ENCODE measurements around the gene RALGPS1. TPM values are rescaled to one million over a fixed set of nuclear protein-coding genes. Genes with fewer than 3 reads are reported as not detected.

The RALGPS1 gene
- total RNA-seq, 1 donor from 2014 or later: 15.2 TPM

DNA sequence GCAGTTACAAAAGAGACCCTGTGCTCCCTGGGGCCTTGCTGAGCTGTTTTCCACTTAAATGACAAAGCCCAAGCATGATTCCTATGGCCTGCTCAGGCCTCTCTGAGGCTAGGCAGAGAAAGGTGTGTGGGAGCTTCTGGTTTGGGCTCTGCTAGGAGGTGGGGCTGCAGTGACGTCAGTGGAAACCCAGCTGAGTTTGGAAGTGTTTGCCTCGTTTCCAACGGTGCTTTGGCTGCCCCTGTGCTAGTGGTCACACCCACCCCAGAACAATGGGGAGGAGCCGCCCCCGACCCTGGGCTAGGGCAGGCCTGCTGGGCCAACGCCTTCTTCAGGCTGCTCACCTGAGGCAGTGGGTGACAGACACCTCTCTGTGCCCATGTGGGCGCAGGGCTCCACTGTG is 197.5 kb downstream of the RALGPS1 start:
- H3K36me3 ChIP-seq: peaks cover 0 to 10% of the 10 kb centered on the region in 2 donors
- no peak for DNase-seq (ENCODE audit: extremely low spot score in 2 of 2)

DNA sequence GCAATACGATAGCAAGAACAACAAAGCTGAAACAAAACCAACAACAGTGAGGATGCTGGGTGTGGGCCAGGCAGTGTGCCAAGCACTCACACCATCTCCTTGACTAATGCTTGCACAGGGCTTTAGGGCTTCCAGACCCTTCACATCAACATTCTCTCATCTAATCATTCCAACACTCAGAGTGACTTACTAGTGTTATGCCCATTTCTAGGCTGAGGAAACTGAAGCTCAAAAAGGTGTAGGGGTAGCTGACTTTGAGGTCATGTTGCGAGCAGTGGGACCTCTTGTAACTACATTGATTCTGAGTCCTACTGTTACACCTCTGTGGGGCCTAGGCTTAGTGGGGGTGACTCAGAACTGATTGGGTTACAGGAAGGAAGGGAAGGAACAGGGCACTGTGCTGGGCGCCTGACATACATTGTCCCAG is 198.2 kb downstream of the RALGPS1 start:
- Histone ChIP-seq H3K27ac (peak overlapping the region; percentile 72), H3K4me1 (peaks cover 77% of the 10 kb centered on the region)
- DNase-seq (ENCODE audit: extremely low spot score in 2 of 2): no peak

More for the DNA sequence above, 197.5 kb downstream of the RALGPS1 start:
- no peak overlapping the region for H3K4me3 ChIP-seq
- H3K27ac ChIP-seq: peak overlapping the region; percentile 72
- intact Hi-C loops (cut with DNase I): no loop called here
- peak in 1 of 2 donors; percentile 37 for TF ChIP-seq POLR2AphosphoS5 (IDR thresholded peaks at IDR 0.05; ENCODE audit: insufficient read depth in 1 of 2, low read depth in 1 of 2)
- no peak for TF ChIP-seq POLR2A (IDR thresholded peaks at IDR 0.05)
- TF ChIP-seq, protein P1, sequence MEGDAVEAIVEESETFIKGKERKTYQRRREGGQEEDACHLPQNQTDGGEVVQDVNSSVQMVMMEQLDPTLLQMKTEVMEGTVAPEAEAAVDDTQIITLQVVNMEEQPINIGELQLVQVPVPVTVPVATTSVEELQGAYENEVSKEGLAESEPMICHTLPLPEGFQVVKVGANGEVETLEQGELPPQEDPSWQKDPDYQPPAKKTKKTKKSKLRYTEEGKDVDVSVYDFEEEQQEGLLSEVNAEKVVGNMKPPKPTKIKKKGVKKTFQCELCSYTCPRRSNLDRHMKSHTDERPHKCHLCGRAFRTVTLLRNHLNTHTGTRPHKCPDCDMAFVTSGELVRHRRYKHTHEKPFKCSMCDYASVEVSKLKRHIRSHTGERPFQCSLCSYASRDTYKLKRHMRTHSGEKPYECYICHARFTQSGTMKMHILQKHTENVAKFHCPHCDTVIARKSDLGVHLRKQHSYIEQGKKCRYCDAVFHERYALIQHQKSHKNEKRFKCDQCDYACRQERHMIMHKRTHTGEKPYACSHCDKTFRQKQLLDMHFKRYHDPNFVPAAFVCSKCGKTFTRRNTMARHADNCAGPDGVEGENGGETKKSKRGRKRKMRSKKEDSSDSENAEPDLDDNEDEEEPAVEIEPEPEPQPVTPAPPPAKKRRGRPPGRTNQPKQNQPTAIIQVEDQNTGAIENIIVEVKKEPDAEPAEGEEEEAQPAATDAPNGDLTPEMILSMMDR (IDR thresholded peaks at IDR 0.05): no peak
- H3K4me1 ChIP-seq: peaks cover 76% of the 10 kb centered on the region
- no peaks in the 10 kb centered on the region for H3K27me3 ChIP-seq
- H3K9me3 ChIP-seq: no peaks in the 10 kb centered on the region

DNA sequence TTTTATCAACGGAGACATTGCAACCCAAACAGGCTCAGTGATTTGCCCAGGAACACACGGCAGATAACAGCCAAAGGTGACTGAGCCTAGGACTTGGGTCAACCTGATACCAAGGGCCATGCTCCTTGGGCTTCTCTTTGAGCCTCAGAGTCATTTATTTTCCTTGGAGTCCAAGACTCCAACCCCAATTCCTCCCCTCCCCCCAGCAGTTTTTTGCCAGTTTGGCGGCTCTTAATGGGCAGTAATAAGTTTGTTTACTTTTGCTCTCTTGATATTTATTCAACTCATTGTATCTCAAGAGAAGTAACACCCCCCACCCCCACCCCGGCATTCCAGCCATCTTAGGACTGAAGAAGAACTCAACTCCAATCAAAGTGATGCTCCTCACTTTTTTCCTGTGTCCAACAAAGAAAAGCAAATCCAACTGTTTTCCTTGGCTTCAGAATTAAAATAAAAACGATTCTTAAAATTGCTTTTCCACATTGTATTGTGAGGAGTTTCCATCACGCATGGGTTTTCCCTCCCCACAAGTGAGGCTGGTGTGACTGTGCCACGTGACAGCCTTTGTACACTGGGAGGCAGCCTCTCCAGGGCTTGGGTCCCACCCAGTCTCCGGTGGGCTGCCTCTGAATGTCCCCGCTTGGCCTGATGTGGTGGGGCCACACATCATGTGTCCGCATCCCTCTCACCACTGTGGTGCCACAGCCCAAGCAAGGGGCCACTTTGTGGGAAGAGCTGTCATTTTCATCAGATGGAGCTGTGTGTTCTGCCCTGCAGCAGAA is 198.8 kb downstream of the RALGPS1 start:
- Histone ChIP-seq H3K4me3 (no peak overlapping the region), H3K27me3 (no peaks in the 10 kb centered on the region), H3K9me3 (no peaks in the 10 kb centered on the region), H3K4me1 (peaks cover 78% of the 10 kb centered on the region), H3K27ac (peak overlapping the region; percentile 72), H3K36me3 (peaks cover 0 to under 1% of the 10 kb centered on the region in 2 donors)
- no peak for DNase-seq (ENCODE audit: extremely low spot score in 2 of 2)
- TF ChIP-seq, protein P1 (IDR thresholded peaks at IDR 0.05): no peak
- TF ChIP-seq POLR2A (IDR thresholded peaks at IDR 0.05) (no peak), POLR2AphosphoS5 (IDR thresholded peaks at IDR 0.05; ENCODE audit: insufficient read depth in 1 of 2, low read depth in 1 of 2) (no peak)
- intact Hi-C loops (cut with DNase I): no loop called here

More for the DNA sequence above, 198.2 kb downstream of the RALGPS1 start:
- Histone ChIP-seq H3K9me3 (no peaks in the 10 kb centered on the region), H3K4me3 (no peak overlapping the region), H3K27me3 (no peaks in the 10 kb centered on the region), H3K36me3 (peaks cover 0 to 7% of the 10 kb centered on the region in 2 donors)
- TF ChIP-seq, protein P1 (IDR thresholded peaks at IDR 0.05): no peak
- no peak for TF ChIP-seq POLR2A (IDR thresholded peaks at IDR 0.05)
- TF ChIP-seq POLR2AphosphoS5 (IDR thresholded peaks at IDR 0.05; ENCODE audit: insufficient read depth in 1 of 2, low read depth in 1 of 2): no peak
- intact Hi-C loops (cut with DNase I): no loop called here

DNA sequence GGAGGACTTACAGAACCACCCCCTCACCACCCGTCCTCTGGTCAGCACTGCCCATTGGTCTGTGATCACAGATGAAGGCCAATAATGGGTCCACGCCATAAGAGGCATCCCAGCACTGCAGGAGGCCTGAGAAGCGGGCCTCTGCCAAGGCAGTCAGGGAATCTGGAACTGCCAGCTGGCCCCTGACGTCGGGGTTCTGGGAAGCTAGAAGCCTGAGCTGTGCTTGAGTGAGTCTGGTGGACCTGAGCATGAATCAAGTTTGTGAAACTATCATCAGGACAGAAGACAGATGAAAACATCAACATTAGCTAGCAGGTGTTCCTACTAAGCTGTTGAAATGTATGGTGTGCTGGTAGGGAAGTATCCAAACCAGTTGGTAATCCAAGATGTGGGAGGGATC is 200.0 kb downstream of the RALGPS1 start:
- Histone ChIP-seq H3K27ac (peak overlapping the region; percentile 33), H3K4me3 (no peak overlapping the region), H3K9me3 (no peaks in the 10 kb centered on the region), H3K36me3 (no peaks in the 10 kb centered on the region), H3K4me1 (peaks cover 84% of the 10 kb centered on the region), H3K27me3 (no peaks in the 10 kb centered on the region)
- DNase-seq (ENCODE audit: extremely low spot score in 2 of 2): no peak
- intact Hi-C loops (cut with DNase I): no loop called here
- TF ChIP-seq, protein P1 (IDR thresholded peaks at IDR 0.05): no peak
- TF ChIP-seq POLR2AphosphoS5 (IDR thresholded peaks at IDR 0.05; ENCODE audit: insufficient read depth in 1 of 2, low read depth in 1 of 2) (no peak), POLR2A (IDR thresholded peaks at IDR 0.05) (no peak)

All from vagina (tissue), 2 donors.